ENCODE measurements around the gene ARSD.
A peak's percentile ranks its signal among the peaks of the same experiment; 100 is the strongest.
"Not testable (repeated sequence)": the region's sequence is repeated elsewhere in the genome, so short reads cannot be mapped to it uniquely, and the experiment has no call there.

ARSD gene

DNA sequence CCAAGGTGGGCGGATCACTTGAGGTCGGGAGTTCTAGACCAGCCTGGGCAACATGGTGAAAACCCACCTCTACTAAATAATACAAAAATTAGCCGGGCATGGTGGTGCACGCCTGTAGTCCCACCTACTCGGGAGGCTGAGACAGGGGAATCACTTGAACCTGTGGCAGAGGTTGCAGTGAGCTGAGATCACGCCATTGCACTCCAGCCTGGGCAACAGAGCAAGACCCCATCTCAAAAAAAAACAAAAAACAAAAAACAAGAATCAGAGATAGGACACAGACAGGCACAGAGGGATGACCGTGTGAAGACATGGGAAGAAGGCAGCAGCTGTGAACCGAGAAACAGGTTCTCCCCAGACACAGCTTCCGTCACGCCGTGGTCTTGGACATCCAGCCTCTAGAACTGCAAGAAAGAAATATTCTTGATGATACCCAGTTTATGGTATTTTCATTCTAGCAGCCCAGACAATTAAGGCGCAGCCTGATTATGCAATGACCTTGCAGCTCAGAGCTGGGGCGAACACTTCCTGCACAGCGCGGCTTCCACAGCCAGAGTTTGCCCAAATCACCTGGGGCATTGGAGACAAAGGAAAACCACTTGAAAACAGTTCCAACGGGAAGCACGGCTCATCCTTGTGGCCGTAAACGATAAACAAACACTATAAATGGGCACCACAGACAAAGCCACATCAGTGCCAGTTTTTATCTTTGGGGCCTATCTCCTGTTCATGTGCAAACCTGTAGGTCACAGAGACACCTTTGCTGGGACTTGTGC is 4.2 kb upstream of the ARSD start:
- no peak for DNase-seq (ENCODE audit: low read depth in 2 of 2)

DNA sequence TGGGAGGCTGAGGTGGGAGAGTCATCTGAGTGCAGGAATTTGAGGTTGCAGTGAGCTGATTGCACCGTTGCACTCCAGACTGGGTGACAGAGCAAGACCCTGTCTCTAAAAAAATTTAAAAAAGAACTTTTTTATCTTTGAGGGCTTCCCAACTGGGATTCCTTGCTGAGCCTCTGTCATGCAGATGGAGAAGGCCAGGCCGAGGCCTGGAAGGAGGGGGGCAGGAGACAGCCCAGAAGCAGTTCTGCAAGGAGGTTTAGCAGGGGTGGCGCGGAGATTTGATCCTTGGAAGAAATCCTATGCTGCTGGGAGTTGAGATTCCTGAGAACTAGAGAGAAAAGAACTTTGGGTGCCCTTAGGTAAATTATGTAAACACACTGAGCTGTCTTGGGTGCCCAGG is 2.5 kb upstream of the ARSD start:
- DNase-seq (ENCODE audit: low read depth in 2 of 2) = no peak

DNA sequence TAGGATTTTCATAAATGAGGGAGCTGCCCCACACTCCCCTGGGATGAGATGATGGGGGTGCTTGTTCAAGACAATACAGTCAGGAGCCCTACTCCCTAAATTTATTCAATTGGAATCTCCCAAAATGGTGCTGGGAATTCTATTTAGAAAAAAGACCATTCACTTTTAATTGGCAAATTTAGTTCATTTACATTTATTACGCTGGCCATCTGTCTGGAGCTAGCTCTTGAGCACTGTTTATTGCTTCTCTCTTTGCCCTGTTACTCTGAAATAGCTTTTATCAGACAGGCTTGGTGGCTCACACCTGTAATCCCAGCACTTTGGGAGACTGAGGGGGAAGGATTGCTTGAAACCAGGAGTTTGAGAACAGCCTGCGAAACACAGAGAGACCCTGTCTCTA is 2.0 kb upstream of the ARSD start:
- DNase-seq (ENCODE audit: low read depth in 2 of 2) = no peak

DNA sequence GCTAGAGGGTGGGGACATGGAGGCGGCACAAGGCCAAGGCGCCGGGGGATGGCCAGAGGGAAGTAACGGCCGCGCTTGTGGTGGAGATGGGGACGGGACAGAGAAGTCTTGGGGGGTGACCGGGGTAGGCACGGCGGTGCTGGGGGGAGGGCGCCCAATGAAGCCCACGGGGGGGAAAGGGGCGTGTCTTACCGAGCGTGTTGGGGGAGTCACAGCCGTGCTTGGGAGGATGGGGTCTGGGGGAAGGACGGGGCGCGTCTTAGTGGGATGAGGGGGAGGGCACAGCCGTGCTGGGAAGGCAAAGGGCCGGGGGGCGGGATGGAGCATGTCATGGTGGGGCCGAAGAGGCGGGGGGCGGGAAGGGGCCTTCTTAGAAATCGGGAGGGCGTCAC is 952 bp downstream of the ARSD start:
- no peak for DNase-seq (ENCODE audit: low read depth in 2 of 2)

DNA sequence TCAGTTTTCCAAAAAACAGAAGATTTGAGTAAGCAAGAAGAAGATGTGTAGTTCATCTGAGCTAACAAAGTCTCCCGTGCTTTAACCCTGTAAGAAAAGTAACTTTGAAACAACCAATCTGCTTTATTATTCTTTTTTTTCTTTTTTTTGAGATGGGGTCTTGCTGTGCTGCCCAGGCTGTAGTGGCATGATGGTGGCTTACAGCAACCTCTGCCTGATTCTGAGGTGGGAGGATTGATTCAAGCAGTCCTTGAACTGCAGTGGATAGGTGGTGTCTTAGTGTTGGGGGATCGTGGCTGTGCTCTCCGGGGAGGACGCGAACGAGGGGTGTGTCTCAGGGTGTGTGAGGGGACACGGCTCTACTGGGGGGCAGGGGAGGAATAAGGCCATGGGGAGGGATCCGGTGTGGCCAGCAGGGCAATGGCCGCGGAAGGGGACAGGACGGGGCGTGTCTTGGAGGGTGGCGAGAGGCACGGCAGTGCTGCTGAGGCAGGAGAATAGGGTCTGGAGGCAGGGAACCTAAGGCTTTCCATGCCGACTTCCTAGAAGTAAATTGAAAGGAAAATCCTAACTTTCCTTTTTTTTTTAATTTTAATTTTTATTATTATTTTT is 2.4 kb downstream of the ARSD start:
- DNase-seq (ENCODE audit: low read depth in 2 of 2) = no peak

DNA sequence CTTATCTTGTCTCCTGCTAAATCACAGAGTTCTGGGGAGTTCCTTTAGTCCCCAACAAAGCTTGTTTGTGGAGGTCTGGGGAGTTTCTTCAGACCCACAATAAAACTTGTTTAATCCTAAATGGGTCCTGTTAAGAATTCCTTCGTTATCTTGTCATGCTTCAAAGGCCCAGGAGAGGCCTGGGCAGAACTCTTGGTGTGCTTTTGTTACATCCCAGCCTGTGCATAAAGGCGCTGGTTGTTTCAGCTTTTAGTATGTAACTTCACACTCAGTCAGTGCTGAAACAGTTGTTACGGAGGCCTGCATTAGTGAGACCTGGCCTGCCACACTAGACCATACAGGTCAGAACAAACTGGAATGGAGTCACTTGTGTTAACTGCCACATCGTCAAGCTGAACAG is 2.9 kb downstream of the ARSD start:
- DNase-seq (ENCODE audit: low read depth in 2 of 2) = not testable (repeated sequence)

DNA sequence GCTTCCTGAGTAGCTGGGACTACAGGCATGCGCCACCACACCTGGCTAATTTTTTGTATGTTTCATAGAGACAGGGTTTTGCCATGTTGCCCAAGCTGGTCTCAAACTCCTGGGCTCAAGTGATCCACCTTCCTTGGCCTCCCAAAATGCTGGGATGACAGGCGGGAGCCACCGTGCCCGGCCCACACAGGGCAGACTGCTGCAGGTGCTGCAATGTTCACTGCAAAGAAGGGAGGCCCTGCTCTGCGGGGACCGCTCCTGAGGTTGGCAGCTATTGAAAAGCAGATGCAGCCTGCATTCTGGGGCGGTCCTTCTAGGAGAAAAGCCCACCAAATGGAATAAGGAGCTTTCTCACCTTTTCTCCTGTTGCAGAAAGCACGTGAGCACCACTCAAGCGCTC is 5.0 kb downstream of the ARSD start:
- DNase-seq (ENCODE audit: low read depth in 2 of 2) = no peak

DNA sequence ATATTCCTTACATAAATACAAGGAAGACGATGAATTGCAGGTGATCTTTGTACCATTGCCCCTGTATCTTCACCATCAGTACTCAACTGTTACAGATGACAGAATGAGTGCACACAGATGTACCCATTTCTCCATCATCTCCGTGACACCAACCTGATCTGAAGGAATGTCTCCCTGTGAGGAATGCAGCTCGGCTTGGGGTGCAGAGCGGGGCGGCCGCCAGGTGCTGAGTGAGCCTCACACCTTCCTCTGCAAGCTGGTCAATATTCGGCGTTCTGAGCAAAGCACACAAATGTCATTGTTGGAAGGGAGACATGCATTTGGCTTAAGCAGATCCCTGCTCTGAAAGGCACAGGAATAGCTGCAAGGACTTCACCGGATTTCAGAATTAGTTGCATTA is 7.4 kb downstream of the ARSD start:
- no peak for DNase-seq (ENCODE audit: low read depth in 2 of 2)

DNA sequence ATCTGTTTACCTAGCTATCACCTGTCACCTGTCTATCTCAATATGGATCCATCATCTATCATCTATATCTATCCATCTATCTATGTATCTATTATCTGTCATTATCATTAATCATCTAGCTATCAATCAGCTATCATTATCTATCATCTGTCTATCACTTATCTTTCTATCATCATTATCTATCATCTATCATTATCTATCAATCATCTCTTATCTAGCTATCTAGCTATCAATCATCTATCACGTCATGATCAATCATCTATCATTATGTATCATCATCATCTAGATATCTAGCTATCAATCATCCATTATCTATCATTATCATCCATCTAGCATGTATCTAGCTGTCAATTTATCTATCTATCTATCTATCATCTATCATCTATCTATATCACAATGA is 7.9 kb downstream of the ARSD start:
- no peak for DNase-seq (ENCODE audit: low read depth in 2 of 2)

DNA sequence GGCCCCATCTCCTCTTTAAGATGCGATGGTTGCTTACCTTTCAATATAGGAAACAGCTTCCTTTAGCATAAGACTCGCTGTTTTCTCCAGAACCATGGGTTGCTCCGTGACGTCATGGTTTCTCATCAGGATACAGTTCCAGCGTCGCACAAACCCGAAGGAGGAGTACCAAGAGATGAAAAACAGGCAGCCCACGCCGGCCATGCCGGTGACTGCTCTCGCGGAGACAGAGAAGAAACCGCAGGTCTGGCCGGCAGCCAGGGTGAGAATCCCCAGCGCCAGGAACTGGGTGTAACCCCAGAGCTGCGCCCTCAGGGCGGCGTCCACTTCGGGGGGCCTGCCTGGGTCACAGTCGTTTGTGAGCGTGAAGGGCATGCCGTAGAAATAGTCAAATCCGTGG is 11.4 kb downstream of the ARSD start:
- DNase-seq (ENCODE audit: low read depth in 2 of 2) = no peak

DNA sequence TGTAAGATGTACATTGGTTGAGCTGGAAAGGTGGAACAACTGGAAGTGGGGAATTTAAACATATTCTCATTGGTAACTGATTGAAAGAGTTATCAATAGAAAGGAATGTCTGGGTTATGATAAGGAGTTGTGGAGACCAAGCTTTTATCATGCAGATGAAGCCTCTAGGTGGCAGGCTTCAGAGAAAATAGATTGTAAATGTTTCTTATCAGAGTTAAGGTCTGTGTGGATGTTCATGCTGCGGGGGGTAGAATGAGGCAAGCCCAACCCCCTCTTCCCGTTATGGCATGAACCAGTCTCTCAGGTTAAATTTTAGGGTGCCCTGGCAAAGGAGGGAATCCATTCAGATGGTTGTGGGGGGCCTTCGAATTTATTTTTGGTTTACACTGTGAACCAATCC is 16.0 kb downstream of the ARSD start:
- no peak for DNase-seq (ENCODE audit: low read depth in 2 of 2)

DNA sequence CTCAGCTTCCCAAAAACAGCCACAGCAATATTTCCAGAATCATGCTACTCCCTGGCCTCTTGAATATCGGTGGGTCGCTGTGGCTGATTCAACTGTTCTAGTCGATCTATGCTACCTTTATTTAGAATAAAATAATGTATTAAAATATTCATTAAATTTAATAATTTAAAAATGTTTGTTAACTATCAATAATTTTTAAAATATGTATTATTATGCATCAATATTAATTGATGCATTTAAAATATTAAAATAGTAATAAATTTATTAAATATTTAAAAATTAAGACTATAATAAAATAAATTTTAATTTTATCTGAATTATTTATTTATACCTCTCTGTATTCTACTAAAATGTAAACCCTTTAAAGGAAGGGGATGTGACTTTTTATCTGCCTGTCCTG is 19.0 kb downstream of the ARSD start:
- no peak for DNase-seq (ENCODE audit: low read depth in 2 of 2)

DNA sequence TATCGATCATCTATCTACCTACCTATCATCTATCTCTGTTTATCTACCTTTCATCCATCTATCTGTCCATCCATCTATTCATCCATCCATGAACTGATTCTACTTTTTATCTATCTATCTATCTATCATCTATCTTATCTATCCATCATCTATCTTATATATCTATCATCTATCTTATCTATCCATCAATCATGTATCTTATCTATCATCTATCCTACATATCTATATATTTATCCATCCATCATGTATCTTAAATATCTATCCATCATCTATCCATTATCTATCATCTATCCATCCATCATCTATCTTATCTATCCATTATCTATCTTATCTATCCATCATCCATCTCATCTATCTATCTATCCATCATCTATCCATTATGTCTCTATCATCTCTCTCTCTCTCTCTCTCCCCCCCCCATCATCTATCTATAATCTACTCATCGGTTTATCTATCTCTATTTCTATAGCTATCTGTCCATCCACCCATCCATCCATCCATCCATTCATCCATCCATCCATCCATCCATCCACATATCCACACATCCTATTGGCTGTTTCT is 20.9 kb downstream of the ARSD start:
- DNase-seq (ENCODE audit: low read depth in 2 of 2) = no peak

DNA sequence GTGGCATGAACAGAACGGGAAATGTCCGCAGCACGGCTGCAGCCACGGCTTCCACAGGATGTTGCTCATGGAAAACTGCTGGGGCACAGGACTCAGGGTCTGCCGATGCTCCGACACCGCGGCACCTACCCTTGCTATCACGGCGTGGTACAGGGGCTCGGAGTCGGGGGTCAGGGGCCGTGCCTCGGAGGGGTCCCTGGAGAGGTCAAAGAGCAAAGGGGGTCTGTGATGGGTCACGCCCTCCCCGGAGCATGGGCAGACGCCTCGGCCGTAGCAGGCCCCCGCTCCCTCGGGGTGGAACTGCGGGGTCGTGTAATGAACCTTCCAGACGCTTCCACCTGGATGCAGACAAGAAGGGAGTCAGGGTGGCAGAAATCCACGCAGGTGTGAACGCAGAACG is 21.8 kb downstream of the ARSD start:
- DNase-seq (ENCODE audit: low read depth in 2 of 2) = no peak

DNA sequence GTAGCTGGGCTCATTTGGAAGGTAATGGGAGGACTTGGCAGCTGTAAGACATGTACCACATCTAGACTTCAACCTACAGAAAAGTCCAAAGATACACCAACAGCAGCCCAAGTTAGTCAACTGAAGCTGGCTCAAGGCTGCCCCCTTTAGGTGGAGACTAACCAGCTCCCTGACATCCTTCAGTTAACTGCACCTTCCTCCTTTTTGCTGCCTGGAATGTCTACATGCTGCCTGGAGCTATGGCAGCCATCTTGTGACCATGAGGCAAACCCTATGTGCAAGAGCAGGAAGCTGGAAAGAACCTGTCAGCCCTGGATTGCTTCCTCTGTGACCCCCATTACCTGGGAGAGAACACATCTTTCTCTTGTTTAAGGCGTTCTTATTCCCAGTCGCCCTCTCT is 25.8 kb downstream of the ARSD start:
- DNase-seq (ENCODE audit: low read depth in 2 of 2) = no peak

DNA sequence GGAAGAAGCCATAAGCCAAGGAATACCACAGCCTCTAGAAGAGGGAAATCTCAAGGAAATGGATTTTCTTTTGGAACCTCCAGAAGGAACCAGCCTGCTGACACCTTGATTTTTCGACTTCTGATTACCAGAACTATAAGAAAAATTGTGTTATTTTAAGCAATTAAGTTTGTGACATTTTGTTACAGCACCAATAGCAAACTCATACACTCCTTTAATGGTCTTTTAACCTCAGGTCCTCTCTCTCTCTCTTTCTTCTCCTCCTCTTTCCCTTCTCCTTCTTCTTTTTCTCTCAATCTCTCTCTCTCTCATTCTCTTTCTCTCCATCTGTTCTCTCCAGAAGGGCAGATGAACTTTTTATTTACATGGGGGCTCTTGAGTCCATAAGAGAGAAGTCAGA is 26.3 kb downstream of the ARSD start:
- DNase-seq (ENCODE audit: low read depth in 2 of 2) = no peak

DNA sequence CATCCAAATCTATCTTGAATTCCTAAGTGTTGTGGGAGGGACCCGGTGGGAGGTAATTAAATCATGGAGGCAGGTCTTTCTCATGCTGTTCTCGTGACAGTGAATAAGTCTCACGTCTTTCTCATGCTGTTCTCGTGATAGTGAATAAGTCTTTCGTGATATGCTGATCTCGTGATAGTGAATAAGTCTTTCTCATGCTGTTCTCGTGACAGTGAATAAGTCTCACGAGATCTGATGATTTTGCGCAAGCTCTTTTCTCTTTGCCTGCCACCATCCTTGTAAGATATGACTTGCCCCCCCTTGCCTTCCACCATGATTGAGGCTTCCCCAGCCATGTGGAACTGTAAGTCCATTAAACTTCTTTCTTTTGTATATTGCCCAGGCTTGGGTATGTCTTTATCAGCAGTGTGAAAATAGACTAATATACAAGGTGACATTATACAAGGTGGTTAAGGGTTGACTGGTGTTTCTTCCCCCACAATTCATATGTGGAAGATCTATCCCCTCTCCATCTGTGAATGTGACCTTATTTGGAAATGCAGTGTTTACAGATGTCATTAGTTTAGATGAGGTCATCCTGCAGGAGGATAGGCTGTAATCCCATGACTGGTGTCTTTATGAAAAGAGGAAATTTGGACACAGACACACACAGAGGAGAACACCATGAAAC is 27.6 kb downstream of the ARSD start:
- DNase-seq (ENCODE audit: low read depth in 2 of 2) = no peak

DNA sequence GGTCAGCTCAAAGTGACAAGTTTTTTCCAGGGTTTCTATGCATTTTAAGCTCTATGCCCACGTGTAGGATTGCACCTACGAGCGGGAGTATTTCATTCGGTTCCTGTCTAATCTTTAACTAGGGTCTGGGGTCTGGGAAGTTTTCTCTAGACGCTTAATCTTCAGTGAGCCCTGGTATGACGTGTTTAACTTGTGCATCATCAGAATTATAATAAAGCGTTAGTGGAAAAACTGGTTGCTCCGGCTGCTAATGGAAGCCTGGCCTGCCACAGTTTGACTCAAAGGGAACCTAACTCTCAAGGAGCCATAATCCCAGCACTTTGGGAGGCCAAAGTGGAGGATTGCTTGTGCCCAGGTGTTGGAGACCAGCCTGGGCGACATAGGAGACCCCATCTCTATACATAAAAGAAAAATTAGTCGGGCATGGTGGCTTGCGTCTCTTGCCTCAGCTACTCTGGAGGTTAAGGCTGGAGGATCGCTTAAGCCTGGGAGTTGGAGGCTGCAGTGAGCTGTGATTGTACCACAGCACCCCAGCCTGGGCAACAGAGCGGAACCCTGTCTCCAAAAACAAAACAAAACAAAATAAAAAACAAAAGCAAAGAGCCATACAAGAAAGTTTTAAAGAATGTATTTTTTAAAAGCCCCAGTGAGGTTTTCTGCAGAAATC is 30.2 kb downstream of the ARSD start:
- no peak for DNase-seq (ENCODE audit: low read depth in 2 of 2)

DNA sequence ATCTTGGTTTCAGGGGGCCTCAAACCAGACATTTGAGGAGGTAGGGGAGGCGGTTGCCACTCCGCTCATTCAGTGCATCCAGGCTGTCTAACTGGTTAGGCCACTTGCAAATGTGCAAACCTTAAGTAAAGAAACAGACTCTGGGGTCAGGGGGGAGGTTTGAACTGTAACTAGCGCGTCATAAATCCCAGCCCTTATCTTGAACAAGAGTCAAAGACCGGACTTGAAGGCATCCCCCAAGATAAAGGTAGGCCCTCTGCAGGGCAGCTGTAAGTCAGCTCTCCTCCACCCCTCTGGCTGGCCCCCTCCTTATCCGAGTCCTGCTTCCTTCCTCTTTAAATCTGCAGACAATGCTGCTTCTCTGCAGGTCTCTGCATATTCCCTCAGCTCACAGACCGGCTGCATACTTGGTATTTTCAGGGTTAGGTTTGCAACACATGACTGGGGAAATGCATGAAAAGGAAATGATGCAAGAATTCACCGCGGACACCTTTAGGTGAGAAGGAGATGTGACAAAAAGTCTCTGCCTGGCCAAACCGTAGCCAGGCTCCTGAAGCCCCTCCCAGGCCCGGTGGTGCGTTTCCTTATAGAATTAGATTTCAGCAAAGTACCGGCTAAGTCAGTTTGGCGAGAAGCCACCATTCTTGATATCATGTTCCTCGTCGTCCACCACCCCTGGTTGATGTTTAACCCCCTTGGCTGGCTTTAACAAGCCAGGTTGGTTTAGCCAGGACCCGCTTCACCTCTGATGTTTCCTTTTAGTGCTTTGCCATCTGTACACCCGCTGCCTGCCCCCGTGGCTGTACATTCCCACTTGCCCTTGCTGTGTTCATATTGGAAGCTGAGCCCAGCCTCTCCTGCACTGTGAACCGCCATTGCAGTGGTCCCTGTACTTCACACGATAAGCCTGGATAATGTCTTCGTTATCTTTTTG is 31.2 kb downstream of the ARSD start:
- peak in 1 of 2 donors; percentile 1 for DNase-seq (ENCODE audit: low read depth in 2 of 2)

DNA sequence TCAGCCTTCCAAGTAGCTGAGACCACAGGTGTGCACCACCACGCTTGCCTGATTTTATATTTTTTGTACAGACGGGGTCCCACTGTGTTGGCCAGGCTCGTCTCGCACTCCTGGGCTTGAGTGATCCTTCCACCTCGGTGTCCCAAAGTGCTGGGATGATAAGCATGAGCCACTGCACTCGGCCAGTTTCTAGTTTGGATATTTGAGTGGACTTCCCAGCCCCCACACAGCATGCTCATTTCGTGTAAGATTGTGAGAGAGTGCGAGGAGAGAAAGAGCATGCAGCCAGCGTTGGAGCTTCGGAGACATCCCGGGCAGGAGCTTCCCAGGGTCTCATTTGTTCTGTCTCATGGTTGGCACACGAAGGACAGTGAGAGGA is 31.8 kb downstream of the ARSD start:
- DNase-seq (ENCODE audit: low read depth in 2 of 2) = no peak

DNA sequence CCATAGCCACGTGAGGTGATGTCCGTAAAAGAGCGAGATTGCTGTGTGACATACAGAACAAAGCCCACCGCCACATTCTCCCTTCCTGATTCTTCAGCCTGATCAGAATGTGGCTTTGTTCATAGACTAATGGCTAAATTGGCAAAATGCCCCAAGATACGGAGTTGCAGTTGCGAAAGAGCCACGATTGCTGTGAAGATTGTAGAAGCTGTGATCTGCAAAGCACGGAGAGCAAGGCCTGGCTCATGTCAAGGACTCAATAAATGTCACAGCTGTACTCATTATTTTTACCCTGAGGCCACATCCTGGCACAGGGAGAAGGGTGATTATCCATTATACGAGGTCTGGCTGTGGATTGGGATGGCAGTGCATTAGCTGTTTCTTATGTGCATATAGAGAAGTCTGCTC is 34.2 kb downstream of the ARSD start:
- no peak for DNase-seq (ENCODE audit: low read depth in 2 of 2)

Measured in stimulated activated CD8-positive, alpha-beta memory T cell treated with anti-CD3 and anti-CD28 coated beads, Interleukin-15, amount 100 ng/mL, for 48 hours (primary cell).